ENCODE results near the gene THYN1. TPM values are rescaled to one million over a fixed set of nuclear protein-coding genes. Genes with fewer than 3 reads are reported as not detected.

Gene THYN1
- total and polyA plus RNA-seq, 2 of the 13 experiments (the other 11 are each of a cell fraction or from before 2014, with no cell fraction given): 36.1 to 87.6 TPM

DNA sequence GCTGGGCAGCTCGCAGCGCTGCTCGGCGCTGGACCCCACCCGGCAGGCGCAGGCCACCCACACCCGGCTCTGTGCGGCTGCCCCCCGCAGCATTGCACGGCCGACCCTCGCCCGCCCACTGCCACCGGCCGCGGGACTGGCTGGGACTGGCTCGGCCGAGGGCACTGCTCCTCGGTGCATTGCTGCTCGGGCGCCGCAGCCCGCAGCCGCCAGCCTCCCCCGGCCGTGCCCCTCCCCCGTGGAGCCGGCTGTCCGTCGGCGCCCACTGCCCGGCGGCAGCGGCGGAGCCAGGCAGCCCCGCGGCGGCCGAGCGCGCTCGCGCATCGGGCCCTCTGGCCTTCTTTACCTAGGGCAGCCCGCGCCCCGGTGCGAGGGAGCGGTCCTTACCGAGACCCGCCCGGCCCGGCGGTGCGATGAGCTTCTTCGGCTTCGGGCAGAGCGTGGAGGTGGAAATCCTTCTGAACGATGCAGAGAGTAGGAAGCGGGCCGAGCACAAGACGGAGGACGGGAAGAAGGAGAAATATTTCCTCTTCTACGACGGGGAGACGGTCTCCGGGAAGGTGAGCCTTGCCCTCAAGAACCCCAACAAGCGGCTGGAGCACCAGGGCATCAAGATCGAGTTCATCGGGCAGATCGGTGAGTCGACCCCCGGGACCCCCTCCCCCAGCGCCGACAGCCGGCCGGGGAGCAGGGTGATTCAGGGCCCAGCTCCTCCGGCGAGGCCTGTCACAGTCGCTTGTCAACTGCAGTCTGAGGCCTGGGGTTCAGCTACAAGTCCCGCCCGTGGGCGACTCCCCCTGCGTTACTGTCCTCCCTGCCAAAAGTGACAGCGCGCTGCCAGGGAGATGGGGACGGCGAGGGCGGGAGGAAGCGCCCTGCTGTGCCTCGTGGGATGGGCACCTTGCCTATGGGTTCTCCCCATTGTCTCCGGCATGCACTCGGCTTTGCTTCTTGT, 28.2 kb downstream of the THYN1 start (continued):
- no peak for TF ChIP-seq IRF1 (CRISPR knock-in tag; IDR thresholded peaks at IDR 0.05; ENCODE audit: low read depth)
- no peak for TF ChIP-seq CBX2 (IDR thresholded peaks at IDR 0.05; ENCODE audit: low read depth, low read length)
- TF ChIP-seq CBX2 (CRISPR knock-in tag; IDR thresholded peaks at IDR 0.05; ENCODE audit: low read depth): no peak
- peak; percentile 23; the same call in 1 of the 2 replicates for TF ChIP-seq MED1 (CRISPR knock-in tag; IDR thresholded peaks at IDR 0.05)

- in situ Hi-C loops (cut with HindIII; ENCODE audit: extremely low pct_ligation_motif_present, low pct_unique_long_range_greater_than_20kb): no loop called here
- Histone ChIP-seq H3K79me2 (ENCODE audit: insufficient read depth, low read length) (peaks cover 41% of the 10 kb centered on the region), H3K9me3 (ENCODE audit: low read length) (no peaks in the 10 kb centered on the region), H3K4me1 (ENCODE audit: insufficient read depth, low read length) (peaks cover 43% of the 10 kb centered on the region), H3K4me3 (replicated peaks in 1 of 3; ENCODE audit: insufficient read depth in 1 of 3, low read depth in 2 of 3, low read length in 3 of 3) (peak within 1 kb of the TSS; percentile 75 to 95 (median 92)), H3K9ac (ENCODE audit: insufficient read depth, low read depth, low read length) (peak within 1 kb of the TSS; percentile 90), H3K4me2 (ENCODE audit: low read depth, low read length) (peak within 1 kb of the TSS; percentile 97), H4K20me1 (ENCODE audit: insufficient read depth, low read length) (no peaks in the 10 kb centered on the region), H3K27me3 (ENCODE audit: control insufficient read depth in 1 of 2, insufficient read depth in 2 of 2, low read length in 2 of 2) (no peaks in the 10 kb centered on the region), H3K36me3 (replicated peaks in 1 of 2; ENCODE audit: control insufficient read depth in 1 of 2, insufficient read depth in 2 of 2, low read length in 2 of 2) (peaks cover 2 to 14% of the 10 kb centered on the region in 2 experiments), H3K27ac (ENCODE audit: extremely low read length, insufficient read depth, low read length) (peak within 1 kb of the TSS; percentile 93), H2AFZ (ENCODE audit: low read length) (peak within 1 kb of the TSS; percentile 88)
- 0% methylated on average over 12 of the region's 89 CpGs for WGBS (ENCODE audit: low lambda C conversion rate)
- intact Hi-C loops (cut with micrococcal nuclease; ENCODE audit: unreplicated experiment): loop anchor here (2.0 kb wide), 2 partner anchors 17 to 29 kb away; partner anchors contain the start of genes ACAD8 and THYN1
- FAIRE-seq (peak; percentile 66), DNase-seq (ENCODE audit: low spot score) (peak; percentile 92), ATAC-seq (peak; percentile 91)
- CTCF ChIA-PET (ENCODE audit: low intra/inter-chr PET ratio, low total read pairs): no interaction called here
- BruUV-seq (replicated peaks): no TSS peak
- POLR2A ChIA-PET: interaction anchor here (0.7 to 3.2 kb wide), 15 partner anchors 9 to 108 kb away, joined by 3 to 24 read pairs (median 4); partner anchors contain the start of genes ACAD8, GLB1L2 and THYN1
- TF ChIP-seq DNMT1 (CRISPR knock-in tag; IDR thresholded peaks at IDR 0.05): 0 out of 2 replicates have a peak, but pooled peaks have one; percentile 13
- TF ChIP-seq HMGXB3 (CRISPR knock-in tag; IDR thresholded peaks at IDR 0.05; ENCODE audit: borderline replicate concordance): peak; percentile 63; the same call in 1 of the 2 replicates
- TF ChIP-seq RARA (CRISPR knock-in tag; IDR thresholded peaks at IDR 0.05): no peak
- no peak; the same call in 1 of the 2 replicates for TF ChIP-seq FOSL2 (CRISPR knock-in tag; IDR thresholded peaks at IDR 0.05)
- peak; percentile 84; the same call in 1 of the 2 replicates for TF ChIP-seq ZNF441 (CRISPR knock-in tag; IDR thresholded peaks at IDR 0.05; ENCODE audit: borderline replicate concordance)
- no peak for TF ChIP-seq ZBTB3 (CRISPR knock-in tag; IDR thresholded peaks at IDR 0.05; ENCODE audit: borderline replicate concordance, low read depth)
- TF ChIP-seq NCOA2 (CRISPR knock-in tag; IDR thresholded peaks at IDR 0.05): no peak
- no peak for TF ChIP-seq IKZF1 (IDR thresholded peaks at IDR 0.05)
- no peak for TF ChIP-seq NR3C1 (CRISPR knock-in tag; IDR thresholded peaks at IDR 0.05)
- TF ChIP-seq ATF1 (CRISPR knock-in tag; IDR thresholded peaks at IDR 0.05): no peak
- TF ChIP-seq ARHGAP35 (CRISPR knock-in tag; IDR thresholded peaks at IDR 0.05; ENCODE audit: borderline replicate concordance): no peak
Measured at GRCh38 chr11:134223836-134224709, 29.1 kb downstream of the THYN1 start, which contains the start of the genes NCAPD3 and VPS26B. Gene NCAPD3 (minus strand): TSS chr11:134223967. CDS start chr11:134223926, 41 bp downstream. Gene VPS26B (plus strand): TSS chr11:134224671. CDS start chr11:134225123, 452 bp downstream.
